GDM1 (cell line): ENCODE data around the gene THOC5.
"Not testable (repeated sequence)": the region's sequence is repeated elsewhere in the genome, so short reads cannot be mapped to it uniquely, and the experiment has no call there.

ENCODE experiments used
- DNase-seq: peaks from one replicate; lab custom pipeline; 2025; lab: John Stamatoyannopoulos, UW

The THOC5 gene

GRCh38 chr22:29510542-29510941 lies 43.0 kb downstream of the THOC5 start:
- no peak for DNase-seq

DNA sequence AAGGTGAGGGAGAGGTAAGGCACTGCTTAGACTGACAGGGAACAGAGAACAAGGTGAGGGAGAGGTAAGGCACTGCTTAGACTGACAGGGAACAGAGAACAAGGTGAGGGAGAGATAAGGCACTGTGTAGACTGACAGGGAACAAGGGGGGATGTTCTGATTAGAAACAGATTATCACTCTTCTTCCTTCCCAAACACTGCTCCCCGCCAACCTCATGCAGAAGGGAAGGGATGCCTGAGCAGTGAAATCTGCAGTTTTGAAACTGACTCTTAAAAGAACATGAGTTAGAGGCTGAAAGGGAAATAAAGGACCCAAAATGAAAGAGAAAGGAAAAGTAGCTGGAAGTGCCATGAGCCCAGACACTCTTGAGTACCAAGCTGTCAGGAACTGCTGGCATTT lies 43.7 kb downstream of the THOC5 start:
- DNase-seq: no peak

- no peak for DNase-seq
These were observed 44.3 kb downstream of the THOC5 start for GRCh38 chr22:29509298-29509697.

DNA sequence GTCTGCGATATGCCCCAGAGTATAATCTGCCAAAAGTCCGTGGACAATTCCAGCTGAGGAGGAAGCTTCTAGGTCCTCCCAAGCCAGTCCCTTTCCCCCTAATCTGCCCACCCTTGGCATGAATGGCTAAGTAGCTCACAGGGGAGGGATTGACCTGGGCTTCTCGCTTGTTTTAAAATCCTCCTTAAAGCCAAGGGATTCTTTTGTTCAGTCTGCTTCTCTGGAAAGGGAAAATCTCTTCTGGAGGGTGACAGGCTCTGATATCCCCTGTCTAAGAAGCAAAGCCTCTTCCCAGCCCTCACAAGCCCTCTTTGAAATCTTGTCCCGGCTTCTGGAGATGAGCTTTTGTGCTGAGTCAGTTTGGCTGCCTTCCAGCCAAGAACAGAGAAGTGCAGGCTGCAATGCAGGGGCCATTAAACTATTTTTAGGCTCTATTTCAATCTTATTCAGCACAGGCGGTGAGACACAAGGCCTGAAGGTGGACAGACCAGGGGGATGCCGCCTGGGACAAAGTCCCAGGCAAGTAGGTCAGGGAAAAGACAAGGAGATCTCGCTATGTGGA lies 49.7 kb downstream of the THOC5 start:
- DNase-seq: peak; percentile 8

DNA sequence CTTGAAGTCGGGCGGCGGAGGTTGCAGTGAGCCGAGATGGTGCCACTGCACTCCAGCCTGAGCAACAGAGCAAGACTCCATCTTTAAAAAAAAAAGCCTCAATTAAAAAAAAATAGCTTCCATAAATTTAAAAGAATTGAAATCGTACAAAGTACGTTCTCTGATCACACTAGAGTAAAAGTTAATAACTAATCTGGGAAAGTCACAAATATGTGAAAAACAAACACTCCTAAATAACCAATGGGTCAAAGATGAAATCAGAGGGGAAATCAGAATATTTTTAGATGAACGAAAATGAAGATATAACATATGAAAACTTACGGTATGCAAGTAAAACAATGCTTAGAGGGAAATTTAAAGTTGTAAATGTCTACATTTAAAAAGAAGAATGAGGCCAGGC lies 53.7 kb downstream of the THOC5 start:
- no peak for DNase-seq

- DNase-seq: no peak
These were observed 59.9 kb downstream of the THOC5 start for GRCh38 chr22:29493636-29494035.

DNA sequence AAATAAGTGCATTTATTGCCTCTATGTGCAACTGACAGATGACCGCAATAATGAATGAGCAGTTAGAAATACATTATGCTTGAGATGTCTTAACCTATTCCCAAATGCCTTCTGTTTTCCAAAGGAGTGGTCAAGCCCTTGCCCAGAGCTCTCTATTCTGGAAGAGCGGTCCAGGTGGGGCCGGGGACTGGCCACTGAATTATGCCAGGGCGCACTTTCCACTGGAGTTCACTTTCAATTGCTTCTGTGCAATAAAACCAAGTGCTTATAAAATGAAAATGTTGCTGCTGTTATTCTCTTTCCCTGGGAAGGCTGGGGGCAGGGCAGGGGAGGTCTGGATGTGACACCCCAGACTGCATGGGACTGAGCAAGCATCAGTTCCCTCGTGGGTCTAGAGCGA lies 62.5 kb downstream of the THOC5 start:
- no peak for DNase-seq

- DNase-seq: not testable (repeated sequence)
These were observed 64.3 kb downstream of the THOC5 start for GRCh38 chr22:29489127-29489780.

DNA sequence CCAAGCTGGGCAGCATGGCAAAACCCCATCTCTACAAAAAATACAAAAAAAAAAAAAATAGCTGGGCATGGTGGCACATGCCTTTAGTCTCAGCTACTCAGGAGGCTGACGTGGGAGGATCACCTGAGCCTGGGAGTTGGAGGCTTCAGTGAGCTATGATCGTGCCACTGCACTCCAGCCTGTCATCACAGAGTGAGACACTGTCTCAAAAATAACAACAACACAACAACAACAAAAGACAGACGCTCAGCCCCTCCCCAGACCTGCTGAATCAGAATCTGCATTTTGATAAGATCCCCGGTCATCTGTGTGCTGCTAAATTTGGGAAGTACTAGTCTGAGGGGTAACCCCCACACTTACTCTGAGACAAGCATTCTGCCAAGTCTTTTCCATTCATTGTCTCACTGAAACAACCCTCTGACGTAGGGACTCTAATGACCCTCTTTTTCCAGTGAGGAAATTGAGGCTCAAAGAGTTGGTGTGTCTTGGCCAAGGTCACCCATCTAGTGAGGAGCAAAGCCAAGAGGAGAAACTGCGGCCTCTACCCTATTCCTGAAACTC lies 66.1 kb downstream of the THOC5 start:
- DNase-seq: no peak

DNA sequence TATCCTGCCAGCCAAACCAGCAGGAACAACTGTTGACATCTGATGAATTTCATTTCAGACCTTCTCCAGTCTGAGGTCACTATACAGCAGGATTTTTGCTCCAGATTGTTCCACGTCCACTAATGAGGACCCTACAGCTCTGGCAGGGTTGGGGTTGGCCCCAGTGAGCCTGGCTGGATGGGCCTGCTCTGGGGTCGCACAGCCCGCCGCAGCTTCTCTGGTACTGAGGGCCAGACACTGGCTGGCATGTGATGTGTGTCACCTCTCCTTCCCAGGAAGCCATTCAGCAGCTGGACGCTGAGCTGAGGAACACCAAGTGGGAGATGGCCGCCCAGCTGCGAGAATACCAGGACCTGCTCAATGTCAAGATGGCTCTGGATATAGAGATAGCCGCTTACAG lies 68.1 kb downstream of the THOC5 start:
- no peak for DNase-seq

DNA sequence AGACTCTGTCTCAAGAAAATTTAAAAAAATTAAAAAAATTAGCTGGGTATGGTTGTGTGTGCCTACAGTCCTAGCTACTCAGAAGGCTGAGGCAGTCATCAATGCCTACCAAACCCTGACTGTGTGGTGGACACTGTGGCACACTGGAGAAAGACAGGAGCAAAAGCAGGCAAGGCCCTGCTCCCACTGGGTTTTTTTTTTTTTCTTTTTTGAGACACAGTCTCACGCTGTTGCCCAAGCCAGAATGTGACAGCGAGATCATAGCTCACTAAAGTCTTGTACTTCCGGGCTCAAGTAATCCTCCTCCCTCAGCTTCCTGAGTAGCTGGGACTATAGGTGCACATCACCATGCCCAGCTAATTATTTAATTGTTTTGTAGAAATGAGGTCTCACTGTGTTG lies 68.9 kb downstream of the THOC5 start:
- no peak for DNase-seq

- no peak for DNase-seq
These were observed 70.3 kb downstream of the THOC5 start for GRCh38 chr22:29483254-29483653.

DNA sequence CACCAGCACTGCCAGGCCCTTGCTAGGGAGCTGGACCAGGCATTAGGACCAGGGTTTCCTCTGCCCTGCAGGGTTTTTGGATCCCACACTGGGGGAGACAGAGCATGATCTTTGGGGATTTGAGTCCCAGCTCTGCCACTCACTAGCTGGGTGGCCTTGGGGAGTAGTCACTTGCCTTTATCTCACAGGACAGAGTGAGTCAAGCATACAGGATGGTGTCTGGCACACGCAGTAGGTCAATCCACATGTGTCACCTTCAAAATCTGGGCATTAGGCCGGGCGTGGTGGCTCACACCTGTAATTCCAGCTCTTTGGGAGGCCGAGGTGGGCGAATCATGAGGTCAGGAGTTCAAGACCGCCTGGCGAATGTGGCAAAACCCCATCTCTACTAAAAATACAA lies 70.8 kb downstream of the THOC5 start:
- no peak for DNase-seq

DNA sequence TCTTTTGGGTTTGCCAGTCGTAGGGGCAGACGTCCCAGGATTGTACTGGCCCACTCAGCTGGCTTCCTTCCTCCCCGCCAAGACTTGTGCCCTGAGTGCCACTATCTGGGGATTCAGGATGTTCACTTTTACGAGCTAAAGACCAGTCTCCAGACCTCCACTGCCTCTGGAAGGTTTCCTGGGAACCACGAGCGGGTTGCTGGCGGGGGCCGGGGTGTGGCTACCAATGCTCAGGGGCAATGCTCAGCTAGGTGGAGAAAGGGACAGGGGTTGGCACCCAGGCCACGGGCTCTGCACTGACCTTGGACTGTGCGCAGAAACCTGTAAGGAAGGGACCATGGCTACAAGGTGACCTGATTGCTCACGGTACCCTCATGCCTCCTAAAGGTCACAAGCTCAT lies 71.3 kb downstream of the THOC5 start:
- DNase-seq: no peak

GRCh38 chr22:29481265-29482000 lies 72.1 kb downstream of the THOC5 start:
- DNase-seq: no peak

- peak; percentile 65 for DNase-seq
These were observed 72.9 kb downstream of the THOC5 start for GRCh38 chr22:29480512-29481264.

- no peak for DNase-seq
These were observed 73.4 kb downstream of the THOC5 start for GRCh38 chr22:29480262-29480511.

DNA sequence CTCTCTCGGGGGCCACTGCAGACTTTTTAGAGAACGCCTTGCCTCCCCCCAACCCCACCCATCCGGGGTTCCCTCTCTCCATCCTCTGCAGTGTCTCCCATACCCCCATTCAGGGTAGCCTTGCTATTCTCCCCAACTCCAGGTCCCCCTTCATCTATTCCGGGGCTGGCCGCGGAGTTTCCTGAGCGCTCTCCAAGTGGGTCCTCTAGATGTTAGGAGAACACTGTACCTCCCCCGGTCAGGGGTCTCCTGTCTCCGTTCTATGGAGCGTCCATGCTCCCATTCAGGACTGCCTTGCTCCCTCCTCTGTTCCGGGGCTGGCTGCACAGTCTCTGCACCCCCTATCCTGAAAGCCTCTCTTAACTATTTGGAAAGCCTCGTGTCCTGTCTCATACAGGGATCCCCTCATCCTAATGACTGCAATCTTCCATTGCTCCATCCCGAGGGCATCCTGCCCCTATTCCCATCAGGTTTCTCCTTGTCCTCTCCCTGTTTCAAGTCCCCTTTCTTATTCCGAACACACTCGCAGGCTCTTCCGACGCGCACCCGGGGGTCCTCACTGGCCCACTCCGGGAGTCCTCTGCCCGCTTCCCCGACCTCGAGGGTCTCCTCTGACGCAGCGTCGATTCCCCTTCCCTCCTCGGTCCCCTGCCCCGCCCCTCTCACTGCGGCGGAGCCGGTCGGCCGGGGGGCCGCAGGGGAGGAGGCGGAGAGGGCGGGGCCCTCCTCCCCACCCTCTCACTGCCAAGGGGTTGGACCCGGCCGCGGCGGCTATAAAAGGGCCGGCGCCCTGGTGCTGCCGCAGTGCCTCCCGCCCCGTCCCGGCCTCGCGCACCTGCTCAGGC lies 73.9 kb downstream of the THOC5 start, which contains the start of gene NEFH:
Gene NEFH (plus strand): TSS at position 802 of the 845 bp plus-strand sequence. CDS start 45 bp downstream, outside the sequence.
- DNase-seq: no peak

GRCh38 chr22:29478326-29479276 lies 75.0 kb downstream of the THOC5 start:
- DNase-seq: peak; percentile 17

DNA sequence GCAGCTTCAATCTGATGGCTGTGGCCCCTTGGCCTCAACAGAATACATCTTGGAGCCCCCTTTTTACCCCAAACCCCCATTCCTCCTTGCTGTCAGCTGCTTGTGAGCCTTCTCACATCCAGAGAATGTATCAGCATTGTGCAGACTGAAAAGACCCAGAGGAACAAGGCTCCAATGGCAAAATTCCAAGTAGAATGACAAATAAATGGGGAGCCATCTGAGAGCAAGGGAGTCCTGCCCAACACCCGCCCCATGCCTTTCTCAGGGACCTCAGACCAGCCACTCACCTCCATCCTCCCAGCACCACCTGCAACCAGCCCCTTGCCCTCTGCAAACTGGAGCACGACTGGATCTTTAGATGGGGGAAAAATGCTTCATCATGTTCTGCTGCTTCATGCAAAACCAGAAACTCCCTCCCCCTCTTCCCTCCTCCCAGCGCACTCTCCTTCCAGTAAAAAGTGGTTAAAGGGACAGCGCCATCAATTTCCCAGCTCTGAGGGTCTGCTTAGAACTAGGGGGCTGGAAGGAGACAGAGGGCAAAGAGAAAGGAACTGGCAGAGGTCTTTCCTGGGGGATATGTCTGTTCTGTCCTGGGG lies 75.7 kb downstream of the THOC5 start:
- DNase-seq: no peak
